PC-3 (cell line): ENCODE results near the gene ENDOV.

Experiments used
- CTCF ChIP-seq: fragments of 300-600 bp; sonication (generic); conservative IDR thresholded peaks from 2 replicates; pipeline ENCODE4 v1.5.1; 2017; ENCODE audit warnings: antibody characterized with exemption, low read depth, mild to moderate bottlenecking, low read length
- EZH2 ChIP-seq: fragments of 300-600 bp; sonication (generic); IDR thresholded peaks from one replicate; pipeline ENCODE4 v1.6.1; 2017; ENCODE audit warnings: antibody characterized with exemption, mild to moderate bottlenecking, low read length; ENCODE audit not compliant: unreplicated experiment
- EZH2phosphoT487 ChIP-seq: fragments of 300-600 bp; sonication (generic); IDR thresholded peaks from 2 replicates; pipeline ENCODE4 v1.6.1; 2018; ENCODE audit warnings: mild to moderate bottlenecking, antibody characterized with exemption, low read length, borderline replicate concordance

GRCh38 chr17:80445726-80446110 is 30.8 kb downstream of the ENDOV start:
- TF ChIP-seq EZH2 (no peak), CTCF (no peak), EZH2phosphoT487 (no peak)
